Measurements from ENCODE around the gene NINJ2. TPM values are rescaled to one million over a fixed set of nuclear protein-coding genes. Genes with fewer than 3 reads are reported as not detected.

Gene NINJ2
- total and polyA plus RNA-seq, 4 donors: 5.8 to 28.4 (median 14.3) TPM

DNA sequence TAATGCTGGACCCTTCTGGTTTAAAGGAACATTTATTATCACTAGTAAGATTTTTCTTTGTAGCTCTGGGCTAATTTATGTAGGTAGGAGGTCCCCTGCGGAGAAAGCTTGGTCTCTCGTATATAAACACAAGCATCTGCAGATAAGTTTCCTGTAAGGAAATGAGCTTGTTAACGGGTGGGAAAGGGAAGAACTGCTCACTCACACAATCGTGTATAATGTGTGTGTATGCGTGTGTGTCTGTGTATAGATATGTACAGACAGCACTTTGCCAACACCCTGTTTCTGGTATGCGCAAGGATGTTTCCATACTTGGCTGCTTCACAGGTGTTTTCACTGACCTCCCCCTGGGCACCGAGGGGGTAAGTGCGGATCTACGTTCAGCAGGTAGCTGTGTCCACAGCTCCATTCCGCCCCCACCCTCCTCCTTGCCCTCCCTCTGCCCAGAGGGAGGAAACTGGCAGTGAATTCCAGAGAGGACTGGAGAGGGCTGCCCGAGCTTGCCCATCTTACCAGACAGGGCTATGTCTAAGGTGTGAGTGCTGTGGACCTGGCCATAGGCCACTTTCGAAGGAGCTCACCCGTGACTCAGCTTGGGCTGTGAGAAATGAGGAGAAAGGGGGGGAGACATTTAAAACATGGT, 65.2 kb downstream of the NINJ2 start:
- H3K9me3 ChIP-seq (ENCODE audit: control insufficient read depth in 4 of 4, insufficient read depth in 3 of 4, low read length in 3 of 4): no peaks in the 10 kb centered on the region
- WGBS, 2 donors: 26 to 38% methylated on average over 13 of the region's 13 CpGs
- ATAC-seq (ENCODE audit: insufficient read depth, low FRiP score) (peak; percentile 47), DNase-seq (no peak)
- H3K4me1 ChIP-seq (ENCODE audit: control insufficient read depth in 5 of 5, insufficient read depth in 5 of 5, low read length in 5 of 5): peaks cover 0 to 4% (median 0%) of the 10 kb centered on the region in 5 donors
- H3K36me3 ChIP-seq (ENCODE audit: control insufficient read depth in 4 of 4, insufficient read depth in 4 of 4, low read length in 4 of 4): no peaks in the 10 kb centered on the region
- no peak overlapping the region for H3K27ac ChIP-seq (ENCODE audit: low read depth in 1 of 2, low read length in 1 of 2)
- H3K9ac ChIP-seq (ENCODE audit: insufficient read depth in 1 of 2, low read length in 2 of 2): no peak overlapping the region
- H3K4me3 ChIP-seq: no peak overlapping the region
- no peaks in the 10 kb centered on the region for H3K27me3 ChIP-seq (ENCODE audit: control insufficient read depth in 3 of 3, insufficient read depth in 3 of 3, low read length in 2 of 3)
- no peak for TF ChIP-seq CTCF (IDR thresholded peaks at IDR 0.05; ENCODE audit: control extremely low read depth, extremely low read depth)

DNA sequence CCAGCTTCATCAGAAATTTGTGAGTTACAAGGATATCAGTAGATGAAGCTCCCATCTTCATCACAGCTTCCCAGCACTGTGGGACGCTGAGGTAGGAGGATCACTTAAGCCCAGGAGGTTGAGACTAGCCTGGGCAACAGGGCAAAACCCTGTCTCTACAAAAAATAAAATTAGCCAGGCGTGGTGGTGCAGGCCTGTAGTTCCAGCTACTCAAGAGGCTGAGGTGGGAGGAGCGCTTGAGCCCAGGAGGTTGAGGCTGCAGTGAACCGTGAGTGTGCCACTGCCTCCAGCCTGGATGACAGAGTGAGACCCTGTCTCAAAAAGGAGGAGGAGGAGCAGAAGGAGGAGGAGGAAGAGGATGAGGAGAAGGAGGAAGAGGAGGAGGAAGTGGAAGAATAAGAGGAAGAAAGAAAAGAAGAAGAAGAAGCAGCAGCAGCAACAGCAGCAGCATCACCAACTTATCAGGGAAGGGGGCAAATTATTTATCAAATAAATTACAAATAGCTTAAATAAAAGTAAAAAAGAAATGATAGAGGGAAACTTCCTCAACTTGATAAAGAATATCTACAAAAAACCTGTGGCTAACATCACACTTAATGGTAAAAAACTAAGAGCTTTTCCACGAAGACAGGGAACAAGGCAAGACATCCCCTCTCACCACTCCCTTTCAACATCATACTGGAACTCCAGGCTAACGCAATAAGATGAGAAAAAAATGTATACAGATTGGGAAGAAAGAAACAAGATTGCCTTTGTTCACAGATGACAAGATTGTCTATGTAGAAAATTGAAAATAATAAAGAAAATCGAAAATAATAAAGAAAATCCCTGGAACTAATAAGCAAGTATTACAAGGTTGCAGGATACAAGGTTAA, 69.6 kb downstream of the NINJ2 start:
- DNase-seq (no peak), ATAC-seq (ENCODE audit: insufficient read depth, low FRiP score) (no peak)
- no peak overlapping the region for H3K9ac ChIP-seq (ENCODE audit: insufficient read depth in 1 of 2, low read length in 2 of 2)
- no peaks in the 10 kb centered on the region for H3K36me3 ChIP-seq (ENCODE audit: control insufficient read depth in 4 of 4, insufficient read depth in 4 of 4, low read length in 4 of 4)
- H3K9me3 ChIP-seq (ENCODE audit: control insufficient read depth in 4 of 4, insufficient read depth in 3 of 4, low read length in 3 of 4): no peaks in the 10 kb centered on the region
- H3K27me3 ChIP-seq (ENCODE audit: control insufficient read depth in 3 of 3, insufficient read depth in 3 of 3, low read length in 2 of 3): no peaks in the 10 kb centered on the region
- no peak for TF ChIP-seq CTCF (IDR thresholded peaks at IDR 0.05; ENCODE audit: control extremely low read depth, extremely low read depth)
- no peak overlapping the region for H3K4me3 ChIP-seq
- 71 to 87% methylated on average over 7 of the region's 7 CpGs for WGBS, 2 donors
- H3K4me1 ChIP-seq (ENCODE audit: control insufficient read depth in 5 of 5, insufficient read depth in 5 of 5, low read length in 5 of 5): peaks cover 3 to 12% (median 6%) of the 10 kb centered on the region in 5 donors
- no peak overlapping the region for H3K27ac ChIP-seq (ENCODE audit: low read depth in 1 of 2, low read length in 1 of 2)

- H3K36me3 ChIP-seq (ENCODE audit: control insufficient read depth in 4 of 4, insufficient read depth in 4 of 4, low read length in 4 of 4): no peaks in the 10 kb centered on the region
- no peaks in the 10 kb centered on the region for H3K27me3 ChIP-seq (ENCODE audit: control insufficient read depth in 3 of 3, insufficient read depth in 3 of 3, low read length in 2 of 3)
- DNase-seq (no peak), ATAC-seq (ENCODE audit: insufficient read depth, low FRiP score) (no peak)
- no peak overlapping the region for H3K4me3 ChIP-seq
- H3K9me3 ChIP-seq (ENCODE audit: control insufficient read depth in 4 of 4, insufficient read depth in 3 of 4, low read length in 3 of 4): no peaks in the 10 kb centered on the region
- TF ChIP-seq CTCF (IDR thresholded peaks at IDR 0.05; ENCODE audit: control extremely low read depth, extremely low read depth): no peak
- peak overlapping the region in 1 of 2 donors; percentile 90 for H3K27ac ChIP-seq (ENCODE audit: low read depth in 1 of 2, low read length in 1 of 2)
- H3K4me1 ChIP-seq (ENCODE audit: control insufficient read depth in 5 of 5, insufficient read depth in 5 of 5, low read length in 5 of 5): peaks cover 1 to 8% (median 6%) of the 10 kb centered on the region in 5 donors
- H3K9ac ChIP-seq (ENCODE audit: insufficient read depth in 1 of 2, low read length in 2 of 2): no peak overlapping the region
- WGBS, 2 donors: 91 to 93% methylated on average over 11 of the region's 11 CpGs
These were observed 71.2 kb downstream of the NINJ2 start for GRCh38 chr12:592024-592505.

Data from lung (tissue), 12 donors.